H1 (cell line): Measurements from ENCODE around the gene GATC. TPM values are rescaled to one million over a fixed set of nuclear protein-coding genes. Genes with fewer than 3 reads are reported as not detected.

Experiments
- CTCF ChIA-PET: fragments of 300-600 bp; sonication (Branson Sonifier 250); formaldehyde crosslinking; loops from one replicate; lab custom pipeline; 2021; ENCODE audit not compliant: partially characterized antibody; lab: Charles Lee
- POLR2A ChIA-PET: fragments of 300-600 bp; sonication (Branson Sonifier 250); formaldehyde crosslinking; loops from one replicate; lab custom pipeline; 2021; ENCODE audit warnings: inconsistent platforms; ENCODE audit not compliant: partially characterized antibody; lab: Charles Lee
- DNase-seq, 2 experiments: peaks; one replicate each; pipeline versions ENCODE4 v3.0.0 to v3.0.0-alpha.2; 2010 to 2022; ENCODE audit warnings: low spot score in 2 of 2, low read depth in 1 of 2, mixed read lengths in 1 of 2
- FAIRE-seq: peaks from 2 replicates; lab custom pipeline; 2011; peaks lifted over from hg19 to GRCh38; lab: Jason Lieb, UNC
- H2AFZ ChIP-seq: 2 replicates; pipeline ENCODE4 v1.8.1; 2012; ENCODE audit warnings: low read length, inconsistent platforms
- H2AK5ac ChIP-seq: 2 replicates; pipeline ENCODE4 v1.6.1; 2013; ENCODE audit warnings: low read depth, low read length
- H2BK120ac ChIP-seq: replicated peaks from 2 replicates; pipeline ENCODE3; 2013; ENCODE audit warnings: low read depth, low read length, inconsistent platforms
- H2BK12ac ChIP-seq: 2 replicates; pipeline ENCODE4 v1.6.1; 2013; ENCODE audit warnings: low read depth, low read length
- H2BK15ac ChIP-seq: 2 replicates; pipeline ENCODE4 v1.6.1; 2013; ENCODE audit warnings: low read length
- H2BK20ac ChIP-seq: 2 replicates; pipeline ENCODE4 v1.6.1; 2013; ENCODE audit warnings: low read length
- H2BK5ac ChIP-seq: 2 replicates; pipeline ENCODE4 v1.6.1; 2013; ENCODE audit warnings: low read depth, low read length
- H3K14ac ChIP-seq: 2 replicates; pipeline ENCODE4 v1.6.1; 2013; ENCODE audit warnings: inconsistent platforms; ENCODE audit not compliant: insufficient read length
- H3K18ac ChIP-seq: 2 replicates; pipeline ENCODE4 v1.6.1; 2013; ENCODE audit warnings: low read length; ENCODE audit errors: extremely low read depth
- H3K23ac ChIP-seq: 2 replicates; pipeline ENCODE4 v1.6.1; 2013; ENCODE audit warnings: inconsistent platforms; ENCODE audit not compliant: insufficient read length
- H3K23me2 ChIP-seq: 2 replicates; pipeline ENCODE4 v1.6.1; 2013; ENCODE audit warnings: low read depth, low read length
- H3K27ac ChIP-seq: 2 replicates; pipeline ENCODE4 v1.6.1; 2011; ENCODE audit warnings: low read depth, low read length, inconsistent platforms
- H3K27me3 ChIP-seq, 4 experiments: replicated peaks in 1 of 4; 1 replicate in 1 of 4; 2 replicates in 3 of 4; pipeline versions ENCODE4 v1.6.1 to v1.8.1; 2011 to 2013; ENCODE audit warnings: low read length in 3 of 4, mild to moderate bottlenecking in 3 of 4, inconsistent platforms in 2 of 4, mixed read lengths in 2 of 4, moderate library complexity in 1 of 4; ENCODE audit not compliant: control insufficient read depth in 3 of 4, insufficient read depth in 3 of 4; ENCODE audit errors: extremely low read depth in 1 of 4
- H3K36me3 ChIP-seq, 4 experiments: 2 replicates each; pipeline versions ENCODE4 v1.6.1 to v1.8.1; 2011 to 2013; ENCODE audit warnings: mild to moderate bottlenecking in 4 of 4, low read length in 3 of 4, moderate library complexity in 2 of 4, control low read depth in 1 of 4, inconsistent platforms in 1 of 4; ENCODE audit not compliant: insufficient read depth in 4 of 4, control insufficient read depth in 2 of 4
- H3K4ac ChIP-seq: replicated peaks from 2 replicates; pipeline ENCODE3; 2013; ENCODE audit warnings: low read length, low read depth, mixed read lengths, inconsistent platforms; ENCODE audit not compliant: insufficient read length
- H3K4me1 ChIP-seq, 4 experiments: replicated peaks in 1 of 4; 1 replicate in 1 of 4; 2 replicates in 3 of 4; pipeline versions ENCODE4 v1.6.1 to v1.8.1; 2011 to 2013; ENCODE audit warnings: low read length in 3 of 4, inconsistent platforms in 2 of 4, mixed read lengths in 1 of 4; ENCODE audit not compliant: insufficient read depth in 4 of 4, control insufficient read depth in 3 of 4
- H3K4me2 ChIP-seq, 2 experiments: 2 replicates each; pipeline versions ENCODE4 v1.6.1 to v1.8.1; 2011 to 2013; ENCODE audit warnings: low read depth in 2 of 2, low read length in 2 of 2, control low read depth in 1 of 2, inconsistent platforms in 1 of 2, mild to moderate bottlenecking in 1 of 2; ENCODE audit not compliant: insufficient read depth in 1 of 2
- H3K4me3 ChIP-seq, 4 experiments: fragments of 200-600, 300-600 bp in 1 of 4; sonication (generic), shearing (Covaris generic), sonication (Bioruptor Twin) in 1 of 4; 2 replicates each; pipeline versions ENCODE4 v1.5.1 to v1.8.1; 2011 to 2016; ENCODE audit warnings: low read length in 4 of 4, low read depth in 3 of 4, control low read depth in 2 of 4, inconsistent platforms in 2 of 4, mild to moderate bottlenecking in 2 of 4, mixed read lengths in 1 of 4, moderate library complexity in 1 of 4; ENCODE audit not compliant: insufficient read depth in 2 of 4; ENCODE audit errors: extremely low read depth in 1 of 4
- H3K56ac ChIP-seq: replicated peaks from 2 replicates; pipeline ENCODE3; 2013; ENCODE audit warnings: low read depth, mild to moderate bottlenecking, mixed read lengths, low read length, inconsistent platforms; ENCODE audit not compliant: insufficient read length
- H3K79me1 ChIP-seq: 2 replicates; pipeline ENCODE4 v1.6.1; 2013; ENCODE audit warnings: low read depth, low read length, control low read depth
- H3K79me2 ChIP-seq, 2 experiments: 2 replicates each; pipeline versions ENCODE4 v1.6.1 to v1.8.1; 2012 to 2013; ENCODE audit warnings: low read length in 2 of 2, mild to moderate bottlenecking in 2 of 2, inconsistent platforms in 1 of 2; ENCODE audit not compliant: insufficient read depth in 2 of 2, control insufficient read depth in 1 of 2
- H3K9ac ChIP-seq, 4 experiments: replicated peaks in 1 of 4; 1 replicate in 1 of 4; 2 replicates in 3 of 4; pipeline versions ENCODE4 v1.6.1 to v1.8.1; 2011 to 2013; ENCODE audit warnings: low read depth in 3 of 4, low read length in 3 of 4, control low read depth in 2 of 4, mild to moderate bottlenecking in 2 of 4, moderate library complexity in 2 of 4, inconsistent platforms in 1 of 4; ENCODE audit errors: extremely low read depth in 1 of 4
- H3K9me3 ChIP-seq, 2 experiments: 2 replicates each; pipeline versions ENCODE4 v1.6.1 to v1.8.1; 2012 to 2013; ENCODE audit warnings: mild to moderate bottlenecking in 2 of 2, moderate library complexity in 2 of 2, control low read depth in 1 of 2, inconsistent platforms in 1 of 2, low read depth in 1 of 2, low read length in 1 of 2, mixed read lengths in 1 of 2; ENCODE audit not compliant: insufficient read depth in 2 of 2
- H4K20me1 ChIP-seq, 2 experiments: replicated peaks in 1 of 2; 2 replicates each; pipeline versions ENCODE3 to v1.8.1; 2011 to 2013; ENCODE audit warnings: inconsistent platforms in 2 of 2, low read length in 2 of 2, mild to moderate bottlenecking in 1 of 2; ENCODE audit not compliant: insufficient read depth in 2 of 2, control insufficient read depth in 1 of 2
- H4K5ac ChIP-seq: 2 replicates; pipeline ENCODE4 v1.6.1; 2013; ENCODE audit warnings: low read length, low read depth, mixed read lengths, inconsistent platforms; ENCODE audit not compliant: insufficient read length
- H4K8ac ChIP-seq: 2 replicates; pipeline ENCODE4 v1.8.0; 2013; ENCODE audit warnings: mild to moderate bottlenecking, moderate library complexity, low read length, inconsistent platforms; ENCODE audit not compliant: insufficient read depth; ENCODE audit errors: extremely low read depth
- H4K91ac ChIP-seq: replicated peaks from 2 replicates; pipeline ENCODE3; 2013; ENCODE audit warnings: low read length, mixed read lengths, inconsistent platforms; ENCODE audit not compliant: insufficient read length
- EP300 ChIP-seq, 2 experiments: IDR thresholded peaks; 1 replicate in 1 of 2; 2 replicates in 1 of 2; pipeline ENCODE4 v1.6.1; 2011 to 2012; ENCODE audit warnings: low read depth in 2 of 2, low read length in 2 of 2, mild to moderate bottlenecking in 2 of 2, borderline replicate concordance in 1 of 2, inconsistent platforms in 1 of 2, moderate library complexity in 1 of 2
- KDM1A ChIP-seq: fragments of 200-600, 300-600 bp; sonication (generic); IDR thresholded peaks from 2 replicates; pipeline ENCODE4 v1.7.1; 2016; ENCODE audit warnings: mild to moderate bottlenecking, low read length, borderline replicate concordance
- POU5F1 ChIP-seq: IDR thresholded peaks from 2 replicates; pipeline ENCODE4 v1.6.1; 2011; ENCODE audit warnings: low read depth, mild to moderate bottlenecking, low read length, moderate library complexity
- SIRT6 ChIP-seq: IDR thresholded peaks from one replicate; pipeline ENCODE4 v1.7.1; 2012; ENCODE audit warnings: low read length, inconsistent platforms
- SP2 ChIP-seq: IDR thresholded peaks from 2 replicates; pipeline ENCODE4 v1.6.1; 2012; ENCODE audit warnings: mild to moderate bottlenecking, low read length, inconsistent platforms
- YY1 ChIP-seq: IDR thresholded peaks from 2 replicates; pipeline ENCODE4 v1.6.1; 2011; ENCODE audit warnings: low read depth, mild to moderate bottlenecking, low read length
- ZNF274 ChIP-seq: IDR thresholded peaks from 2 replicates; pipeline ENCODE4 v1.7.0; 2012; ENCODE audit warnings: low read length, borderline replicate concordance; ENCODE audit errors: extremely low read depth
- polyA plus RNA-seq, 7 experiments: library from polyadenylated mRNA; depleted of rRNA in 3 of 7; stranded (reverse) in 5 of 7; unstranded in 2 of 7; fragments of >200 nt in 5 of 7; fragments of 200-250 nt in 2 of 7; gene quantifications; 1 replicate in 5 of 7; 2 replicates in 1 of 7; 4 replicates in 1 of 7; pipeline versions ENCODE4 v1.2.1 to v1.2.3, GENCODE V29; 2011 to 2013; ENCODE audit warnings: missing spikeins in 2 of 7, mixed read lengths in 2 of 7
- total RNA-seq: library from RNA; stranded (reverse); fragmentation: NEBNext Ultra II Directional; extraction: Animal tissue kit (Norgen Biotek cat#: 25700); gene quantifications from 2 replicates; pipeline ENCODE4 v1.2.1, GENCODE V29; 2021

GATC gene
- total and polyA plus RNA-seq, 2 of the 8 experiments (the other 6 are each of a cell fraction or from before 2014, with no cell fraction given), result 13.2 to 30.4 TPM

- TF ChIP-seq ZNF274, result no peak
- no peak for TF ChIP-seq EP300 (IDR thresholded peaks at IDR 0.05; ENCODE audit: borderline replicate concordance in 1 of 2, low read depth in 2 of 2, low read length in 2 of 2)
- TF ChIP-seq POU5F1, result no peak
- no peak for TF ChIP-seq SP2
- TF ChIP-seq YY1, result no peak
- no peak for TF ChIP-seq KDM1A
- no peak for TF ChIP-seq SIRT6
Measured at GRCh38 chr12:120472521-120472920, 26.3 kb downstream of the GATC start.

More at GRCh38 chr12:120472521-120472920, 26.3 kb downstream of the GATC start:
- peaks cover 5% of the 10 kb centered on the region for H3K23me2 ChIP-seq
- no peaks in the 10 kb centered on the region for H3K27me3 ChIP-seq
- no peak overlapping the region for H3K14ac ChIP-seq
- H3K4me2 ChIP-seq, result no peak overlapping the region
- no peak overlapping the region for H2BK15ac ChIP-seq
- ChIA-PET POLR2A (interaction anchor here (0.6 to 18.7 kb wide), 6 partner anchors 10 to 272 kb away, joined by 3 to 365 read pairs (median 4); partner anchors contain the start of genes DYNLL1, GATC, RPLP0 and TRIAP1), CTCF (interaction anchor here (0.7 to 1.6 kb wide), 7 partner anchors 16 to 1462 kb away, joined by 3 to 5 read pairs (median 4); partner anchors contain the start of gene DYNLL1)
- no peak overlapping the region for H3K23ac ChIP-seq
- no peak overlapping the region for H2BK120ac ChIP-seq
- no peak for DNase-seq
- H2BK5ac ChIP-seq, result no peak overlapping the region
- H3K4ac ChIP-seq, result no peak overlapping the region
- no peaks in the 10 kb centered on the region for H3K9me3 ChIP-seq
- no peaks in the 10 kb centered on the region; a peak in 1 of 8 replicates for H3K36me3 ChIP-seq
- H3K4me3 ChIP-seq, result no peak overlapping the region
- H2AFZ ChIP-seq, result no peak overlapping the region
- H2BK12ac ChIP-seq, result no peak overlapping the region
- H3K18ac ChIP-seq, result no peak overlapping the region
- no peak overlapping the region for H2BK20ac ChIP-seq
- peaks cover 4 to 6% of the 10 kb centered on the region in 2 experiments for H4K20me1 ChIP-seq
- peaks cover 0 to 5% (median 0%) of the 10 kb centered on the region in 4 experiments; a peak in 2 of 7 replicates for H3K4me1 ChIP-seq
- no peak overlapping the region for H3K9ac ChIP-seq
- FAIRE-seq, result no peak
- H3K79me1 ChIP-seq, result no peaks in the 10 kb centered on the region
- no peak overlapping the region for H4K8ac ChIP-seq
- no peak overlapping the region for H4K5ac ChIP-seq
- no peak overlapping the region for H2AK5ac ChIP-seq
- H3K79me2 ChIP-seq, result peaks cover 0 to 15% of the 10 kb centered on the region in 2 experiments; a peak in 3 of 4 replicates
- no peak overlapping the region for H3K56ac ChIP-seq
- H3K27ac ChIP-seq, result no peak overlapping the region
- no peak overlapping the region for H4K91ac ChIP-seq
